ENCODE data around the gene TMEM218.

TMEM218 gene

GRCh38 chr11:125088123-125088522 lies 23.3 kb downstream of the TMEM218 start:
- no peak overlapping the region for H3K4me3 ChIP-seq (replicated peaks; ENCODE audit: low read depth, low read length)
- TF ChIP-seq CTCF (IDR thresholded peaks at IDR 0.05; ENCODE audit: low read depth, low read length, missing control alignments), result no peak
- DNase-seq (ENCODE audit: extremely low read depth, low read depth), result no peak

- DNase-seq (ENCODE audit: extremely low read depth, low read depth), result no peak
- no peak for TF ChIP-seq CTCF (IDR thresholded peaks at IDR 0.05; ENCODE audit: low read depth, low read length, missing control alignments)
- H3K4me3 ChIP-seq (replicated peaks; ENCODE audit: low read depth, low read length), result no peak overlapping the region
Observed at GRCh38 chr11:125086633-125087296, 24.7 kb downstream of the TMEM218 start.

- H3K4me3 ChIP-seq (replicated peaks; ENCODE audit: low read depth, low read length), result no peak overlapping the region
- no peak for DNase-seq (ENCODE audit: extremely low read depth, low read depth)
- TF ChIP-seq CTCF (IDR thresholded peaks at IDR 0.05; ENCODE audit: low read depth, low read length, missing control alignments), result no peak
Observed at GRCh38 chr11:125085301-125086081, 25.9 kb downstream of the TMEM218 start.

- no peak for TF ChIP-seq CTCF (IDR thresholded peaks at IDR 0.05; ENCODE audit: low read depth, low read length, missing control alignments)
- no peak for DNase-seq (ENCODE audit: extremely low read depth, low read depth)
- no peak overlapping the region for H3K4me3 ChIP-seq (replicated peaks; ENCODE audit: low read depth, low read length)
Observed at GRCh38 chr11:125084761-125085231, 26.6 kb downstream of the TMEM218 start.

- H3K4me3 ChIP-seq (replicated peaks; ENCODE audit: low read depth, low read length), result no peak overlapping the region
- TF ChIP-seq CTCF (IDR thresholded peaks at IDR 0.05; ENCODE audit: low read depth, low read length, missing control alignments), result no peak
- DNase-seq (ENCODE audit: extremely low read depth, low read depth), result no peak
Observed at GRCh38 chr11:125084057-125084416, 27.4 kb downstream of the TMEM218 start.

- no peak for TF ChIP-seq CTCF (IDR thresholded peaks at IDR 0.05; ENCODE audit: low read depth, low read length, missing control alignments)
- DNase-seq (ENCODE audit: extremely low read depth, low read depth), result no peak
- no peak overlapping the region for H3K4me3 ChIP-seq (replicated peaks; ENCODE audit: low read depth, low read length)
Observed at GRCh38 chr11:125083312-125084056, 27.9 kb downstream of the TMEM218 start.

All from HFF-Myc (cell line).